ENCODE results near the gene GARIN5B. TPM values are rescaled to one million over a fixed set of nuclear protein-coding genes. Genes with fewer than 3 reads are reported as not detected.

The GARIN5B gene
- total RNA-seq, 1 experiment from 2014 or later, result 0.13 TPM

DNA sequence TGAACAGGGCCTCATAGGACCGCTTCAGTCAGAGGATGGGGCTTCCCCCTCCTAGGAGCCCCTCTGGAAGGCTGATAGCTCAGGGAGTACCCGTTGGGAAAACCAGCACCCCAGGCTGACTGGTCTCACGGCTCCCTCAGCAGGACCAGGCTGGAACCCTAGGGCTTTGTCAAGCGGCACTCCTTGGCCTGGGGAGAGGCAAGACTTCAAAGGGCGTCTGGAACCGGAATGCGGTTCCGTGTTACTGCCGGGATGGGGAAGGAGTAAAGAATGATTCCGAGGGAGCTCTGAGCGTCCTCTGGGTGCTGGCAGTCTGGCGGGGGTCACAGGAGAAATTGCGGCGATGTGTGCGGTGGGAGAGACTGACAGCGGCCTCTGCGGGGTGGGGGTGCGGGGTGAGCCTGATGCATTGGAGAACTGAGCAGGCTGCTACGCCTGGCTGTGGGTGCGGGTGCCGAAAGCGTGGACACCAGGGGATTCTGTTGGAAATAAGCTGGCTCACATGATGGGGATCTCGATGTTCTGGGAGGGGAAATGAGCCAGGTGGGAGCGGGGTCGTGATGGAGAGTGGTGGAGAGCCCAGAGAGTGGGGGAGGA, 10.4 kb downstream of the GARIN5B start:
- Histone ChIP-seq H3K23ac (ENCODE audit: insufficient read length, low read depth, low read length) (no peak overlapping the region), H3K18ac (ENCODE audit: insufficient read length, low read depth, low read length) (no peak overlapping the region), H2BK120ac (ENCODE audit: low read depth, low read length, poor library complexity, severe bottlenecking) (no peak overlapping the region), H3K56ac (ENCODE audit: insufficient read length, low read depth, low read length) (no peak overlapping the region), H2BK20ac (ENCODE audit: low read depth, low read length, poor library complexity, severe bottlenecking) (no peak overlapping the region), H3K4me2 (ENCODE audit: insufficient read depth, insufficient read length, low read length) (peak overlapping the region; percentile 65), H3K27ac (ENCODE audit: insufficient read length, low read depth, low read length) (no peak overlapping the region), H3K23me2 (ENCODE audit: insufficient read length, low read depth, low read length, poor library complexity, severe bottlenecking) (peaks cover 9% of the 10 kb centered on the region), H3K79me2 (ENCODE audit: insufficient read depth, low read length) (no peaks in the 10 kb centered on the region), H3K27me3 (ENCODE audit: insufficient read depth, low read length) (peaks cover 17% of the 10 kb centered on the region; the same call in 1 of the 2 replicates), H3K4ac (ENCODE audit: low read depth, low read length) (no peak overlapping the region), H2BK5ac (ENCODE audit: insufficient read length, low read length) (no peak overlapping the region), H4K5ac (ENCODE audit: insufficient read length, low read depth, low read length) (no peak overlapping the region), H4K8ac (replicated peaks; ENCODE audit: insufficient read length, low read depth, low read length) (no peak overlapping the region), H4K20me1 (ENCODE audit: control insufficient read depth, insufficient read depth, insufficient read length) (no peaks in the 10 kb centered on the region), H2BK12ac (ENCODE audit: insufficient read length, low read depth, low read length) (no peak overlapping the region), H3K9ac (ENCODE audit: extremely low read depth, insufficient read length, low read length) (no peak overlapping the region), H3T11ph (ENCODE audit: low read length) (no peak overlapping the region), H2AFZ (ENCODE audit: low read length) (no peak overlapping the region), H3K79me1 (ENCODE audit: insufficient read depth, low read depth, low read length, poor library complexity, severe bottlenecking) (no peaks in the 10 kb centered on the region), H2AK5ac (ENCODE audit: insufficient read length, low read length) (no peak overlapping the region), H3K14ac (ENCODE audit: insufficient read depth, low read length) (no peak overlapping the region), H4K91ac (ENCODE audit: insufficient read length, low read depth, low read length) (no peak overlapping the region), H3K9me3 (ENCODE audit: control insufficient read depth, low read depth, low read length) (no peaks in the 10 kb centered on the region), H3K4me1 (ENCODE audit: insufficient read depth, low read length) (peaks cover 2% of the 10 kb centered on the region; the same call in 1 of the 2 replicates), H2BK15ac (ENCODE audit: low read depth, low read length) (no peak overlapping the region)
- Mint-ChIP-seq H3K27me3 (ENCODE audit: low read depth) (peaks cover 68% of the 10 kb centered on the region), H3K4me3 (peak overlapping the region; percentile 60 to 85), H3K27ac (no peak overlapping the region), H3K36me3 (ENCODE audit: insufficient read depth in 1 of 3, low read depth in 3 of 3) (peaks cover 2 to 35% (median 11%) of the 10 kb centered on the region in 3 experiments; a peak in 6 of 7 replicates), H3K4me1 (peaks cover 62 to 65% of the 10 kb centered on the region in 2 experiments), H3K9me3 (no peaks in the 10 kb centered on the region; a peak in 1 of 5 replicates)
- no CpG with 5 or more reads among the region's 25 CpGs for WGBS (ENCODE audit: extremely low coverage, insufficient read length, low lambda C conversion rate)
- TF ChIP-seq CTCF (conservative IDR thresholded peaks at IDR 0.05), result no peak
- no peak for DNase-seq
